HG03469 (cell line): Measurements from ENCODE around the gene DUSP28.

Experiments
- ATAC-seq: cut with Tn5 transposase; IDR thresholded peaks from one replicate; pipeline ENCODE4 v1.9.1; 2021; ENCODE audit warnings: mild to moderate bottlenecking, moderate library complexity, moderate number of reproducible peaks; ENCODE audit not compliant: unreplicated experiment

DUSP28 gene

GRCh38 chr2:240572141-240573031 lies 12.2 kb downstream of the DUSP28 start:
- no peak for ATAC-seq

GRCh38 chr2:240573071-240573515 lies 12.9 kb downstream of the DUSP28 start:
- ATAC-seq = no peak

- no peak for ATAC-seq
Measured at GRCh38 chr2:240573516-240574385, 13.6 kb downstream of the DUSP28 start.

GRCh38 chr2:240574386-240575100 lies 14.4 kb downstream of the DUSP28 start:
- no peak for ATAC-seq

GRCh38 chr2:240575101-240575965 lies 15.2 kb downstream of the DUSP28 start:
- no peak for ATAC-seq

GRCh38 chr2:240576036-240576435 lies 15.9 kb downstream of the DUSP28 start:
- no peak for ATAC-seq

GRCh38 chr2:240576436-240577205 lies 16.5 kb downstream of the DUSP28 start:
- ATAC-seq = no peak

- ATAC-seq = no peak
Measured at GRCh38 chr2:240577281-240578109, 17.3 kb downstream of the DUSP28 start.

GRCh38 chr2:240578110-240578450 lies 17.9 kb downstream of the DUSP28 start:
- no peak for ATAC-seq

- no peak for ATAC-seq
Measured at GRCh38 chr2:240578488-240578887, 18.3 kb downstream of the DUSP28 start.

GRCh38 chr2:240579071-240579762 lies 19.1 kb downstream of the DUSP28 start:
- no peak for ATAC-seq

- ATAC-seq = no peak
Measured at GRCh38 chr2:240579771-240580614, 19.8 kb downstream of the DUSP28 start.

GRCh38 chr2:240581811-240582210 lies 21.7 kb downstream of the DUSP28 start:
- no peak for ATAC-seq

GRCh38 chr2:240582781-240583180 lies 22.6 kb downstream of the DUSP28 start:
- ATAC-seq = no peak

GRCh38 chr2:240583774-240584173 lies 23.6 kb downstream of the DUSP28 start:
- no peak for ATAC-seq

GRCh38 chr2:240584486-240585031 lies 24.4 kb downstream of the DUSP28 start:
- peak; percentile 39 for ATAC-seq

GRCh38 chr2:240585101-240585500 lies 24.9 kb downstream of the DUSP28 start:
- peak; percentile 20 for ATAC-seq
